GM10248 (cell line): Measurements from ENCODE around the gene SNTG2.

Experiments used
- CTCF ChIA-PET: fragments of 300-600 bp; sonication (Branson Sonifier 250); formaldehyde crosslinking; extraction: SDS; loops from one replicate; lab custom pipeline; 2021; ENCODE audit warnings: antibody characterized with exemption; lab: Yijun Ruan, JAX
- POLR2A ChIA-PET: fragments of 350-650 bp; sonication (Branson Sonifier 250); formaldehyde crosslinking; extraction: SDS; loops from one replicate; lab custom pipeline; 2020; ENCODE audit warnings: antibody characterized with exemption; lab: Yijun Ruan, JAX
- DNase-seq: peaks from one replicate; pipeline ENCODE4 v3.0.0; 2012; ENCODE audit errors: extremely low spot score
- TF ChIP-seq, protein P1 (sequence below): IDR thresholded peaks from 2 replicates; pipeline ENCODE4 v1.5.1; 2012; ENCODE audit warnings: mild to moderate bottlenecking, low read depth; ENCODE audit errors: extremely low read depth, missing control alignments, control extremely low read depth

SNTG2 gene

GRCh38 chr2:925711-926110, 24.9 kb upstream of the SNTG2 start:
- POLR2A ChIA-PET = no interaction called here
- TF ChIP-seq, protein P1, sequence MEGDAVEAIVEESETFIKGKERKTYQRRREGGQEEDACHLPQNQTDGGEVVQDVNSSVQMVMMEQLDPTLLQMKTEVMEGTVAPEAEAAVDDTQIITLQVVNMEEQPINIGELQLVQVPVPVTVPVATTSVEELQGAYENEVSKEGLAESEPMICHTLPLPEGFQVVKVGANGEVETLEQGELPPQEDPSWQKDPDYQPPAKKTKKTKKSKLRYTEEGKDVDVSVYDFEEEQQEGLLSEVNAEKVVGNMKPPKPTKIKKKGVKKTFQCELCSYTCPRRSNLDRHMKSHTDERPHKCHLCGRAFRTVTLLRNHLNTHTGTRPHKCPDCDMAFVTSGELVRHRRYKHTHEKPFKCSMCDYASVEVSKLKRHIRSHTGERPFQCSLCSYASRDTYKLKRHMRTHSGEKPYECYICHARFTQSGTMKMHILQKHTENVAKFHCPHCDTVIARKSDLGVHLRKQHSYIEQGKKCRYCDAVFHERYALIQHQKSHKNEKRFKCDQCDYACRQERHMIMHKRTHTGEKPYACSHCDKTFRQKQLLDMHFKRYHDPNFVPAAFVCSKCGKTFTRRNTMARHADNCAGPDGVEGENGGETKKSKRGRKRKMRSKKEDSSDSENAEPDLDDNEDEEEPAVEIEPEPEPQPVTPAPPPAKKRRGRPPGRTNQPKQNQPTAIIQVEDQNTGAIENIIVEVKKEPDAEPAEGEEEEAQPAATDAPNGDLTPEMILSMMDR = no peak
- CTCF ChIA-PET = no interaction called here
- no peak for DNase-seq

- no peak for DNase-seq
- ChIA-PET POLR2A (no interaction called here), CTCF (no interaction called here)
- TF ChIP-seq, protein P1 = no peak
Measured at GRCh38 chr2:926259-926793, 24.3 kb upstream of the SNTG2 start.

DNA sequence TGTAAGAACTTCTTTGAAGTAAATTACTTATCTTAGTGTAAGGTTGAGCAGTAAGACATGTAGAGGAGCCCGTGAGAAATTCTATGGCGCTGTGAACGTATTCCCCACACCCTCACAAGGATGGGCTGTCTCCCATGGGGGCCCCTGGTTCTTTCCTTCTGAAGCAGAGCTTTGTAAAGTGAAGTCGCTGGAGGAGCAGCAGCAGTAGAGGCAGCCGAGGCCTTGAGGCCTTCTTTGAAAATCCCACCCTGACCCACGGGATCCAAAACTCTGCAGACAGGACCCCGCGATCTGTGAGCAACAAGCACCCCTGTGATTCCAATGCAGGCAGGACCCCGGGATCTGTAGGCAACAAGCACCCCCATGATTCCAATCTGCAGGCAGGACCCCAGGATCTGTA, 23.8 kb upstream of the SNTG2 start:
- DNase-seq = no peak
- ChIA-PET POLR2A (no interaction called here), CTCF (no interaction called here)
- TF ChIP-seq, protein P1 = no peak

DNA sequence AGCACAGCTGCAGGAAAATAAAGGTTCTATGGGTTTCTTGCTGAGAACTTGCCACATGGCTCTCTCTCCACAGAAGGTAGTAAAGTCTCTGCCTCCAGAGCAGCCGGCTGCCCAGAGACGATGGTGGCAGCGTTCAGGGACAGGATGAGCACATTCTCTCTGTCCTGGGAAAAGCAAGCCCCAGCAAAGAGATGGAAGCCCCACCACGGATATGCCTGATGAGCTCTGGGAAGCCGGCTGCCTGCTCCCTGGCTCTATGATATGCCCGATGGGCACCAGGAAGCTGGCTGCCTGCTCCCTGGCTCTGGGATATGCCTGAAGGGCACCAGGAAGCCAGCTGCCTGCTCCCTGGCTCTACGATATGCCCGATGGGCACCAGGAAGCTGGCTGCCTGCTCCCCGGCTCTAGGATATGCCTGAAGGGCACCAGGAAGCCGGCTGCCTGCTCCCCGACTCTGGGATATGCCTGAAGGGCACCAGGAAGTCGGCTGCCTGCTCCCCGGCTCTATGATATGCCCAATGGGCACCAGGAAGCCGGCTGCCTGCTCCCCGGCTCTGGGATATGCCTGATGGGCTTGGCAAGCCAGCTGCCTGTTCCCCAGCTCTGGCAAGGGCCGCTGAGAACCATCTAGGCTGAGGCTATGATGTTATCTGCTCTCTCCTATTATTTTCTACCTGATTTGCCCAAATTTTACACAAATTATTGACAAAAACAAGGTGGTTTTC, 21.5 kb upstream of the SNTG2 start:
- TF ChIP-seq, protein P1 = no peak
- ChIA-PET POLR2A (no interaction called here), CTCF (no interaction called here)
- DNase-seq = no peak

- ChIA-PET POLR2A (no interaction called here), CTCF (no interaction called here)
- DNase-seq = no peak
- TF ChIP-seq, protein P1 = no peak
Measured at GRCh38 chr2:929925-930324, 20.7 kb upstream of the SNTG2 start.

DNA sequence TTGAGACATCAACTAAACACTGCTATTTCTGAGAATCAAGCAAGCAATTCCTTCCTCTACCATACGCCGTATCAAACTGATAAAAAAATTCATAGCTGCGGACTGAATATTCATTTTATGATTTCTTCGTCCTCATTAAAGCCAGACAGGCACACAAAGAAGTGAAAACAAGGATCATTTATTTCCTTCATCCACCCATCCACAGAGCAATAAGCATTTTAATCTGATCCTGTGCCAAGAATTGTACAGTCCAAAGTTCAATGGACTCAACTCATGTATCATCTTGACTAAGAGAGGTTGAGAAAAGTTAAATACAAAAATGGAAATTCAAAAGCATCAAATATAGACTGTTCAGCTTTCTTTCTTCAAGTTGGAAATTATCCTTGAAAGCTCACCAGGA, 19.7 kb upstream of the SNTG2 start:
- ChIA-PET CTCF (no interaction called here), POLR2A (no interaction called here)
- TF ChIP-seq, protein P1 = no peak
- no peak for DNase-seq
